Heart left ventricle (tissue), 16 donors: ENCODE data around the gene GNAO1. TPM values are rescaled to one million over a fixed set of nuclear protein-coding genes. Genes with fewer than 3 reads are reported as not detected.

Experiments
- ATAC-seq, 4 donors: fragments of 200-7000 bp; cut with Tn5 transposase; one replicate each; pipeline ENCODE4 v1.9.1; 2020 to 2022; ENCODE audit warnings: moderate library complexity in 4 of 4, mild to moderate bottlenecking in 3 of 4, moderate number of reproducible peaks in 1 of 4
- DNase-seq, 5 donors: peaks; one replicate each; pipeline ENCODE4 v3.0.0-alpha.2; 2020
- H3K27ac ChIP-seq, 12 donors: fragments of 200-600 bp; sonication (generic) in 4 of 12; one replicate each; pipeline versions ENCODE4 v1.5.0 to v1.8.0; 2016 to 2022; ENCODE audit warnings: mild to moderate bottlenecking in 2 of 12
- H3K27me3 ChIP-seq, 9 donors: fragments of 200-600 bp; sonication (generic) in 2 of 9; one replicate each; pipeline versions ENCODE4 v1.5.1 to v1.8.0; 2016 to 2022; ENCODE audit warnings: mild to moderate bottlenecking in 3 of 9
- H3K36me3 ChIP-seq, 9 donors: fragments of 200-600 bp; sonication (generic) in 2 of 9; one replicate each; pipeline versions ENCODE4 v1.5.0 to v1.8.0; 2018 to 2022; ENCODE audit warnings: mild to moderate bottlenecking in 2 of 9
- H3K4me1 ChIP-seq, 12 donors: fragments of 200-600 bp; sonication (generic) in 4 of 12; one replicate each; pipeline versions ENCODE4 v1.5.0 to v1.8.0; 2016 to 2022; ENCODE audit warnings: mild to moderate bottlenecking in 3 of 12
- H3K4me3 ChIP-seq, 12 donors: fragments of 200-600 bp; sonication (generic) in 4 of 12; one replicate each; pipeline versions ENCODE4 v1.5.0 to v1.8.0; 2017 to 2022; ENCODE audit warnings: mild to moderate bottlenecking in 9 of 12, moderate library complexity in 4 of 12
- H3K9me3 ChIP-seq, 12 donors: fragments of 200-600 bp; sonication (generic) in 4 of 12; one replicate each; pipeline versions ENCODE4 v1.5.0 to v1.8.0; 2016 to 2022; ENCODE audit warnings: mild to moderate bottlenecking in 1 of 12
- CTCF ChIP-seq, 12 donors: fragments of 200-600 bp; sonication (generic) in 4 of 12; IDR thresholded peaks; one replicate each; pipeline versions ENCODE4 v1.5.0 to v1.8.0; 2018 to 2022; ENCODE audit warnings: antibody characterized with exemption in 12 of 12, mild to moderate bottlenecking in 5 of 12
- POLR2A ChIP-seq, 2 donors: fragments of 450-650 bp; IDR thresholded peaks; one replicate each; pipeline ENCODE4 v1.6.1; 2017; ENCODE audit warnings: antibody characterized with exemption in 2 of 2, mild to moderate bottlenecking in 2 of 2, moderate library complexity in 2 of 2
- WGBS, 4 donors: extraction: QIAGEN DNeasy Blood & Tissue Kit in 2 of 4; methylation state at CpG; one replicate each; pipeline versions ENCODE4 v1.1.5 to v1.1.7; 2013 to 2018; 5-methylcytosine and 5-hydroxymethylcytosine counted together
- intact Hi-C, 10 donors: fragments of 100-400 bp; cut with DNase I; formaldehyde crosslinking; loops; one replicate each; pipeline versions ENCODE4 v1.11.1 to v1.14.2; 2022
- polyA plus RNA-seq, 2 donors: library from polyadenylated mRNA; stranded (reverse); fragments of 200-250 nt; gene quantifications; one replicate each; pipeline ENCODE4 v1.2.3, GENCODE V29; 2013
- total RNA-seq, 9 donors: library from RNA; depleted of rRNA in 2 of 9; stranded (reverse); fragments of >200 nt in 2 of 9; fragmentation: NEBNext Ultra II Directional in 3 of 9; extraction: Animal tissue kit (Norgen Biotek cat#: 25700) in 3 of 9; gene quantifications; one replicate each; pipeline versions ENCODE4 v1.1.0 to v1.2.4, GENCODE V29; 2016 to 2023
- donor health status: ischemic (EF 13 %, LVEDD 7.1; RV severe dilation, severe dysfunction).
- donor health status: healthy with polysubstance abuse.
- donor health status: DM: no; HTN: yes; CAD: no.
- donor health status: DM: no; HTN: no; CAD: no.
- donor health status: ischemic (EF 25% LVEDD 6.9; RV normal size, moderate dysfunction).
- donor health status: ischemic (EF 25% LVEDD 5.7; RV mildly dilated, moderate dysfunction).
- donor health status: healthy.
- donor health status: DM: yes; HTN: yes; CAD: no.
- donor health status: ischemic (EF 35%, LVEDD 5.7; RV mildly dilated, moderate dysfunction).
- donor health status: nonischemic (EF 11% LVEDD 7.7; RV severe dilation, severe dysfunction).
- donor health status: DM: yes; HTN: yes; CAD: no.
- donor health status: PGD.
- donor health status: ischemic (EF 29% LVEDD 5.4; RV normal size, mild dysfunction).
- donor health status: nonischemic (EF 23%, LVEDD 6.1; RV moderate dilation, normal function).

GNAO1 gene
- total and polyA plus RNA-seq, 11 donors, result 1.4 to 26.8 (median 12.0) TPM

GRCh38 chr16:56302506-56302905 is 111.2 kb downstream of the GNAO1 start:
- WGBS, 4 donors, result 91 to 97% (median 95%) methylated on average over 5 of the region's 5 CpGs
- ATAC-seq, result no peak
- intact Hi-C loops, result no loop called here

GRCh38 chr16:56303066-56303715 is 111.9 kb downstream of the GNAO1 start:
- Histone ChIP-seq H3K4me3 (no peak overlapping the region), H3K4me1 (peaks cover 0 to 17% (median 7%) of the 10 kb centered on the region in 12 donors), H3K27me3 (no peaks in the 10 kb centered on the region), H3K36me3 (no peaks in the 10 kb centered on the region), H3K27ac (no peak overlapping the region), H3K9me3 (no peaks in the 10 kb centered on the region)
- DNase-seq (no peak), ATAC-seq (no peak)
- WGBS, 4 donors, result 91 to 95% (median 93%) methylated on average over 12 to 13 of the region's 13 CpGs
- intact Hi-C loops, result no loop called here
- TF ChIP-seq CTCF (IDR thresholded peaks at IDR 0.05) (no peak), POLR2A (IDR thresholded peaks at IDR 0.05) (no peak)

More at GRCh38 chr16:56302506-56302905, 111.2 kb downstream of the GNAO1 start:
- DNase-seq, result no peak
- TF ChIP-seq POLR2A (IDR thresholded peaks at IDR 0.05) (no peak), CTCF (IDR thresholded peaks at IDR 0.05) (no peak)
- Histone ChIP-seq H3K27me3 (no peaks in the 10 kb centered on the region), H3K36me3 (no peaks in the 10 kb centered on the region), H3K4me3 (no peak overlapping the region), H3K9me3 (no peaks in the 10 kb centered on the region), H3K27ac (no peak overlapping the region), H3K4me1 (peaks cover 0 to 17% (median 7%) of the 10 kb centered on the region in 12 donors)

GRCh38 chr16:56303880-56304279 is 112.6 kb downstream of the GNAO1 start:
- no peak overlapping the region for H3K27ac ChIP-seq
- H3K27me3 ChIP-seq, result no peaks in the 10 kb centered on the region
- WGBS, 4 donors, result 89 to 94% (median 92%) methylated on average over 6 of the region's 6 CpGs
- DNase-seq, result no peak
- intact Hi-C loops, result no loop called here
- TF ChIP-seq POLR2A (IDR thresholded peaks at IDR 0.05) (no peak), CTCF (IDR thresholded peaks at IDR 0.05) (no peak)
- H3K9me3 ChIP-seq, result no peaks in the 10 kb centered on the region
- ATAC-seq, result no peak
- H3K4me1 ChIP-seq, result peaks cover 0 to 16% (median 6%) of the 10 kb centered on the region in 12 donors
- H3K4me3 ChIP-seq, result no peak overlapping the region
- H3K36me3 ChIP-seq, result no peaks in the 10 kb centered on the region

- WGBS, 4 donors, result 51 to 68% (median 55%) methylated on average over 7 to 9 of the region's 9 CpGs
- no peak overlapping the region for H3K4me3 ChIP-seq
- H3K9me3 ChIP-seq, result no peaks in the 10 kb centered on the region
- H3K36me3 ChIP-seq, result no peaks in the 10 kb centered on the region
- DNase-seq (no peak), ATAC-seq (no peak)
- TF ChIP-seq POLR2A (IDR thresholded peaks at IDR 0.05) (no peak), CTCF (IDR thresholded peaks at IDR 0.05) (no peak)
- intact Hi-C loops, result no loop called here
- H3K27me3 ChIP-seq, result no peaks in the 10 kb centered on the region
- no peak overlapping the region for H3K27ac ChIP-seq
- no peaks in the 10 kb centered on the region for H3K4me1 ChIP-seq
These were observed 114.8 kb downstream of the GNAO1 start for GRCh38 chr16:56305956-56306565.
